Measurements from ENCODE around the gene CSKMT.
A peak's percentile ranks its signal among the peaks of the same experiment; 100 is the strongest.

CSKMT gene

DNA sequence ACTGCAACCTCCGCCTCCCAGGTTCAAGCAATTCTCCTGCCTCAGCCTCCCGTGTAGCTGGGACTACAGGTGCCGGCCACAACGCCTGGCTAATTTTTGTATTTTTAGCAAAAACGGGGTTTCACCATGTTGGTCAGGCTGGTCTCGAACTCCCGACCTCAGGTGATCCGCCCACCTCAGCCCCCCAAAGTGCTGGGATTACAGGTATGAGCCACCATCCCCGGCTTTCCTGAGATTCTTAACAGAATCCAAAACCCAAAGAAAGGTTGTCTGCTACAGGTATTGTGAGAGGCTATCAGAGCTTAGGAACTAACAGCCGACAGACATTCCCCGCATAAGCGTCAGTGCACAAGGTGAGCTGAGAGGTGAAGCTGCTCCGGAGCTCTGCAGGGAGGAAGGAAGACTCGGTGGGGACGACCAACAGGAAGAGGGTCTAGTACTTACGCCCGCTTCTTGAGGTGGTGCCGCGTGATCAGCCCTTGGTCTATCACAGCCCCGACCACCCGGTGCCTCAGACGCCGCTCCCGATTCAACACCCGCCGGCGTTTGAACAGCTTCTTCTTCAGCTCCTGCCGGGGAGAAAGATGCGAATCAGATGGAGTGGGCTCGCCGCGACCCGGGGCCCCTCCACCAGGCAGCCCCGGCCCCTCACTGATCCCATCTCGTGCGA, 572 bp upstream of the CSKMT start:
- peaks cover 36% of the 10 kb centered on the region for H3K4me1 ChIP-seq (ENCODE audit: control insufficient read depth, low read length)
- H3K79me2 ChIP-seq (ENCODE audit: control insufficient read depth, low read length) = peaks cover 61% of the 10 kb centered on the region
- H3F3A ChIP-seq (ENCODE audit: control insufficient read depth, insufficient read depth) = peaks cover 42% of the 10 kb centered on the region
- no peaks in the 10 kb centered on the region for H3K9me3 ChIP-seq (ENCODE audit: control insufficient read depth, insufficient read depth, low read length)
- peak overlapping the region; percentile 98 for H3K4me3 ChIP-seq (ENCODE audit: low read length)
- H3K27ac ChIP-seq (ENCODE audit: low read depth, low read length) = peak overlapping the region; percentile 92
- TF ChIP-seq, protein P1, sequence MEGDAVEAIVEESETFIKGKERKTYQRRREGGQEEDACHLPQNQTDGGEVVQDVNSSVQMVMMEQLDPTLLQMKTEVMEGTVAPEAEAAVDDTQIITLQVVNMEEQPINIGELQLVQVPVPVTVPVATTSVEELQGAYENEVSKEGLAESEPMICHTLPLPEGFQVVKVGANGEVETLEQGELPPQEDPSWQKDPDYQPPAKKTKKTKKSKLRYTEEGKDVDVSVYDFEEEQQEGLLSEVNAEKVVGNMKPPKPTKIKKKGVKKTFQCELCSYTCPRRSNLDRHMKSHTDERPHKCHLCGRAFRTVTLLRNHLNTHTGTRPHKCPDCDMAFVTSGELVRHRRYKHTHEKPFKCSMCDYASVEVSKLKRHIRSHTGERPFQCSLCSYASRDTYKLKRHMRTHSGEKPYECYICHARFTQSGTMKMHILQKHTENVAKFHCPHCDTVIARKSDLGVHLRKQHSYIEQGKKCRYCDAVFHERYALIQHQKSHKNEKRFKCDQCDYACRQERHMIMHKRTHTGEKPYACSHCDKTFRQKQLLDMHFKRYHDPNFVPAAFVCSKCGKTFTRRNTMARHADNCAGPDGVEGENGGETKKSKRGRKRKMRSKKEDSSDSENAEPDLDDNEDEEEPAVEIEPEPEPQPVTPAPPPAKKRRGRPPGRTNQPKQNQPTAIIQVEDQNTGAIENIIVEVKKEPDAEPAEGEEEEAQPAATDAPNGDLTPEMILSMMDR (IDR thresholded peaks at IDR 0.05; ENCODE audit: low read depth, low read length, poor library complexity, severe bottlenecking) = no peak
- TF ChIP-seq EZH2phosphoT487 (IDR thresholded peaks at IDR 0.05; ENCODE audit: borderline replicate concordance, low read length) = no peak
- no peaks in the 10 kb centered on the region for H3K27me3 ChIP-seq (ENCODE audit: control insufficient read depth, low read length)
- H3K4me2 ChIP-seq (ENCODE audit: low read length) = peak overlapping the region; percentile 99
- peaks cover 12% of the 10 kb centered on the region for H4K20me1 ChIP-seq (ENCODE audit: control insufficient read depth, insufficient read depth, low read depth, low read length)
- H3K36me3 ChIP-seq (ENCODE audit: control insufficient read depth, low read length) = peaks cover 64% of the 10 kb centered on the region
- H3K9me2 ChIP-seq (replicated peaks; ENCODE audit: control insufficient read depth, low read length) = no peaks in the 10 kb centered on the region

DNA sequence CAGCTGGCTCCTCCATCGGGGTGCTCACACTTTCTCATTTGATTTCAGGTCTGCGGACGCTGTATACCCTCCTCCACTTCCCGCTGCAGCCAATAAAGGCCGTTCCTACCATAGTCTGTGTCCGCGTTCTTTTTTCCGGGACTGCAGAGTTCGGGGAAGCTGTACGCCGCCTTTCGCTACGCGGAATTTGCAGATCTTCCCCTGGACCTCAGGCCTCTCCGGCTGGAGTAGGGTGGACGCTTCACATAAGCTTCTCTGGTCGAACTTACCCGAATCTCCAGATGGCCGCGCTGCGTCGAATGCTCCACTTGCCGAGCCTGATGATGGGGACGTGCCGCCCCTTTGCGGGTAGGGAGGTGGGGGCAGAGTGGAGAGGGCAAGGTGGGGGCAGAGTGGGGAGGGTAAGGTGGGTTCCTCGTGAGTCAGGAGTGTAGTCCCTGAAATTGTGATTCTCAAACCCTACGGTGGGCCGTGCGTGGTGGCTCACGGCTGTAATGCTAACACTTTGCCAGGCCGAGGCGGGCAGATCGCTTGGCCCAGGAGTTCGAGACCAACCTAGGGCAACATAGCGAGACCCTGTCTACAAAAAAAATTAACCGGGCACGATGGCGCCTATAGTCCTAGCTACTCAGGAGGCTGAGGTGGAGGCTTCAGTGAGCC, 617 bp downstream of the CSKMT start:
- Histone ChIP-seq H3K4me2 (ENCODE audit: low read length) (peak overlapping the region; percentile 99), H3K4me1 (ENCODE audit: control insufficient read depth, low read length) (peaks cover 48% of the 10 kb centered on the region), H3K27me3 (ENCODE audit: control insufficient read depth, low read length) (no peaks in the 10 kb centered on the region), H3F3A (ENCODE audit: control insufficient read depth, insufficient read depth) (peaks cover 48% of the 10 kb centered on the region), H3K9me3 (ENCODE audit: control insufficient read depth, insufficient read depth, low read length) (no peaks in the 10 kb centered on the region), H3K4me3 (ENCODE audit: low read length) (peak overlapping the region; percentile 98), H4K20me1 (ENCODE audit: control insufficient read depth, insufficient read depth, low read depth, low read length) (peaks cover 12% of the 10 kb centered on the region), H3K79me2 (ENCODE audit: control insufficient read depth, low read length) (peaks cover 73% of the 10 kb centered on the region), H3K9me2 (replicated peaks; ENCODE audit: control insufficient read depth, low read length) (no peaks in the 10 kb centered on the region), H3K27ac (ENCODE audit: low read depth, low read length) (peak overlapping the region; percentile 92), H3K36me3 (ENCODE audit: control insufficient read depth, low read length) (peaks cover 69% of the 10 kb centered on the region)
- TF ChIP-seq, protein P1 (IDR thresholded peaks at IDR 0.05; ENCODE audit: low read depth, low read length, poor library complexity, severe bottlenecking) = no peak
- no peak for TF ChIP-seq EZH2phosphoT487 (IDR thresholded peaks at IDR 0.05; ENCODE audit: borderline replicate concordance, low read length)

DNA sequence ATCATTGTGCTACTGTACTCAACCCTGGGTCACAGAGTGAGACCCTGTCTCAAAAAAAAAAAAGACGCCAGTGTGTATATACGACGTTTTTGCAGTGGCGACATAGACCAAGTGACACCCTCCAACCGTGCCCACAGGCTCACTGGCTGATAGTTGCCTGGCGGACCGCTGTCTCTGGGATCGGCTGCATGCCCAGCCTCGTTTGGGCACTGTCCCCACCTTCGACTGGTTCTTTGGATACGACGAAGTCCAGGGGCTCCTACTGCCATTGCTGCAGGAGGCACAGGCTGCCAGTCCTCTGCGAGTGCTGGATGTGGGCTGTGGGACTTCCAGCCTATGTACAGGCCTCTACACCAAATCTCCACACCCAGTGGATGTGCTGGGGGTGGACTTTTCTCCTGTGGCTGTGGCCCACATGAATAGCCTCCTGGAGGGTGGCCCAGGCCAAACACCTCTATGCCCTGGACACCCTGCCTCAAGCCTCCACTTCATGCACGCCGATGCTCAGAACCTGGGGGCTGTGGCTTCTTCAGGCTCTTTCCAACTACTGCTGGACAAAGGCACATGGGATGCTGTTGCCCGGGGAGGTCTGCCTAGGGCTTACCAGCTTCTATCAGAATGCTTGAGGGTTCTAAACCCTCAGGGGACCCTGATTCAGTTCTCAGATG, 1.3 kb downstream of the CSKMT start:
- Histone ChIP-seq H4K20me1 (ENCODE audit: control insufficient read depth, insufficient read depth, low read depth, low read length) (peaks cover 12% of the 10 kb centered on the region), H3K4me2 (ENCODE audit: low read length) (peak overlapping the region; percentile 99), H3K4me1 (ENCODE audit: control insufficient read depth, low read length) (peaks cover 53% of the 10 kb centered on the region), H3K9me3 (ENCODE audit: control insufficient read depth, insufficient read depth, low read length) (no peaks in the 10 kb centered on the region), H3K27me3 (ENCODE audit: control insufficient read depth, low read length) (no peaks in the 10 kb centered on the region), H3K4me3 (ENCODE audit: low read length) (peak overlapping the region; percentile 98), H3K79me2 (ENCODE audit: control insufficient read depth, low read length) (peaks cover 80% of the 10 kb centered on the region), H3K27ac (ENCODE audit: low read depth, low read length) (peak overlapping the region; percentile 92), H3K9me2 (replicated peaks; ENCODE audit: control insufficient read depth, low read length) (no peaks in the 10 kb centered on the region), H3F3A (ENCODE audit: control insufficient read depth, insufficient read depth) (peaks cover 52% of the 10 kb centered on the region), H3K36me3 (ENCODE audit: control insufficient read depth, low read length) (peaks cover 72% of the 10 kb centered on the region)
- no peak for TF ChIP-seq EZH2phosphoT487 (IDR thresholded peaks at IDR 0.05; ENCODE audit: borderline replicate concordance, low read length)
- TF ChIP-seq, protein P1 (IDR thresholded peaks at IDR 0.05; ENCODE audit: low read depth, low read length, poor library complexity, severe bottlenecking) = no peak

All from DOHH2 (cell line).